Measurements from ENCODE around the gene KRTAP3-1.
"Not testable (repeated sequence)": the region's sequence is repeated elsewhere in the genome, so short reads cannot be mapped to it uniquely, and the experiment has no call there.

KRTAP3-1 gene

GRCh38 chr17:41008811-41009210, at the start of gene KRTAP3-1:
Gene KRTAP3-1, minus strand, starts transcription at chr17:41009128. Its CDS starts 54 bp downstream, at chr17:41009074.
- no peak for DNase-seq

GRCh38 chr17:41057547-41057946, 48.6 kb upstream of the KRTAP3-1 start:
- no peak for DNase-seq

- DNase-seq: not testable (repeated sequence)
These were observed 46.2 kb upstream of the KRTAP3-1 start, which contains the start of gene KRTAP2-2 for GRCh38 chr17:41055130-41055529. Gene KRTAP2-2, minus strand, starts transcription at chr17:41055230. Its CDS starts 19 bp downstream, at chr17:41055211.

GRCh38 chr17:41054556-41054955, 45.6 kb upstream of the KRTAP3-1 start:
- DNase-seq: not testable (repeated sequence)

GRCh38 chr17:41054025-41054424, 45.1 kb upstream of the KRTAP3-1 start:
- no peak for DNase-seq

GRCh38 chr17:41052566-41052965, 43.6 kb upstream of the KRTAP3-1 start:
- no peak for DNase-seq

GRCh38 chr17:41049110-41049509, 40.2 kb upstream of the KRTAP3-1 start:
- no peak for DNase-seq

- DNase-seq: no peak
These were observed 39.5 kb upstream of the KRTAP3-1 start for GRCh38 chr17:41048441-41048840.

GRCh38 chr17:41046735-41047465, 38.0 kb upstream of the KRTAP3-1 start, which contains the start of gene KRTAP2-1:
Gene KRTAP2-1, minus strand, starts transcription at chr17:41047316. Its CDS starts 49 bp downstream, at chr17:41047267.
- DNase-seq: not testable (repeated sequence)

- no peak for DNase-seq
These were observed 34.0 kb upstream of the KRTAP3-1 start for GRCh38 chr17:41042953-41043352.

GRCh38 chr17:41040783-41041571, 32.0 kb upstream of the KRTAP3-1 start, which contains the start of gene KRTAP1-1:
Gene KRTAP1-1, minus strand, starts transcription at chr17:41041450. Its CDS starts 53 bp downstream, at chr17:41041397.
- DNase-seq: not testable (repeated sequence)

GRCh38 chr17:41037853-41038350, 29.0 kb upstream of the KRTAP3-1 start:
- no peak for DNase-seq

GRCh38 chr17:41034346-41034935, 25.5 kb upstream of the KRTAP3-1 start, which contains the start of gene KRTAP1-3:
Gene KRTAP1-3, minus strand, starts transcription at chr17:41034874. Its CDS starts 53 bp downstream, at chr17:41034821.
- DNase-seq: not testable (repeated sequence)

- DNase-seq: no peak
These were observed 20.8 kb upstream of the KRTAP3-1 start, which contains the start of gene KRTAP1-4 for GRCh38 chr17:41029633-41030245. Gene KRTAP1-4, minus strand, starts transcription at chr17:41030195. Its CDS starts 117 bp downstream, at chr17:41030078.

- DNase-seq: no peak
These were observed 18.0 kb upstream of the KRTAP3-1 start, which contains the start of gene KRTAP1-5 for GRCh38 chr17:41026715-41027471. Gene KRTAP1-5, minus strand, starts transcription at chr17:41027208. Its CDS starts 53 bp downstream, at chr17:41027155.

GRCh38 chr17:41024697-41025096, 15.8 kb upstream of the KRTAP3-1 start:
- DNase-seq: no peak

- DNase-seq: no peak
These were observed 11.4 kb upstream of the KRTAP3-1 start for GRCh38 chr17:41020336-41020735.

- no peak for DNase-seq
These were observed 10.5 kb upstream of the KRTAP3-1 start for GRCh38 chr17:41019415-41019814.

- DNase-seq: no peak
These were observed 9.6 kb upstream of the KRTAP3-1 start for GRCh38 chr17:41018541-41018940.

GRCh38 chr17:41016578-41017215, 7.8 kb upstream of the KRTAP3-1 start:
- no peak for DNase-seq

- no peak for DNase-seq
These were observed 6.5 kb upstream of the KRTAP3-1 start for GRCh38 chr17:41015454-41015853.

All from bone marrow (tissue), 2 donors.